Spleen (tissue), 7 donors: Measurements from ENCODE around the gene ZNRD2.

Source experiments
- CTCF ChIP-seq, 11 experiments: fragments of 200-600 bp in 7 of 11; fragments of 450-650 bp in 4 of 11; sonication (generic) in 4 of 11; IDR thresholded peaks in 8 of 11; conservative IDR thresholded peaks in 3 of 11; 1 replicate in 7 of 11; 2 replicates in 4 of 11; pipeline versions ENCODE4 v1.4.0 to v1.8.0; 2016 to 2021; ENCODE audit warnings: antibody characterized with exemption in 11 of 11, inconsistent platforms in 4 of 11, mild to moderate bottlenecking in 1 of 11
- POLR2A ChIP-seq, 3 donors: fragments of 450-650 bp; IDR thresholded peaks; one replicate each; pipeline ENCODE4 v1.5.1; 2017; ENCODE audit warnings: antibody characterized with exemption in 3 of 3, mild to moderate bottlenecking in 1 of 3
- donor health status: DM: no; HTN: no; CAD: no; lungs with moderate emphysema.
- donor health status: DM: no; HTN: no; CAD: no.
- donor health status: DM: no; HTN: no; CAD: no.

- TF ChIP-seq CTCF (IDR thresholded peaks at IDR 0.05 in 8 of 11, conservative IDR thresholded peaks at IDR 0.05 in 3 of 11) (no peak), POLR2A (IDR thresholded peaks at IDR 0.05) (no peak)
Measured at GRCh38 chr11:65596520-65596919, 26.2 kb downstream of the ZNRD2 start.
